ENCODE results near the gene GJB1. TPM values are rescaled to one million over a fixed set of nuclear protein-coding genes. Genes with fewer than 3 reads are reported as not detected.

Gene GJB1
- total and polyA plus RNA-seq, 2 experiments from 2014 or later, result 95.4 to 98.2 TPM

- Histone ChIP-seq H3K4me2 (peak overlapping the region; percentile 70), H4K20me1 (ENCODE audit: insufficient read depth, poor library complexity, severe bottlenecking) (no peaks in the 10 kb centered on the region), H2AFZ (no peak overlapping the region), H3K79me2 (no peaks in the 10 kb centered on the region), H3K36me3 (replicated peaks; ENCODE audit: insufficient read depth, low read depth) (no peaks in the 10 kb centered on the region), H3K4me1 (ENCODE audit: insufficient read depth) (peaks cover 17% of the 10 kb centered on the region), H3K27ac (peak overlapping the region; percentile 94), H3K9me2 (replicated peaks; ENCODE audit: insufficient read depth) (no peaks in the 10 kb centered on the region), H3K4me3 (no peak overlapping the region), H3K27me3 (no peaks in the 10 kb centered on the region), H3K9me3 (ENCODE audit: low read depth) (no peaks in the 10 kb centered on the region)
- WGBS (ENCODE audit: low lambda C conversion rate, missing lambda C conversion rate), result 41% methylated on average over 6 of the region's 6 CpGs
- TF ChIP-seq EZH2phosphoT487 (IDR thresholded peaks at IDR 0.05; ENCODE audit: low read depth, severe bottlenecking, unreplicated experiment) (no peak), CTCF (IDR thresholded peaks at IDR 0.05; ENCODE audit: poor library complexity) (no peak), EZH2 (IDR thresholded peaks at IDR 0.05; ENCODE audit: borderline replicate concordance) (no peak)
- DNase-seq (ENCODE audit: low spot score), result no peak
Observed at GRCh38 chrX:71183341-71183740, 39.7 kb upstream of the GJB1 start.

- no peaks in the 10 kb centered on the region for H4K20me1 ChIP-seq (ENCODE audit: insufficient read depth, poor library complexity, severe bottlenecking)
- no peak overlapping the region for H2AFZ ChIP-seq
- no peaks in the 10 kb centered on the region for H3K36me3 ChIP-seq (replicated peaks; ENCODE audit: insufficient read depth, low read depth)
- 47% methylated on average over 5 of the region's 5 CpGs for WGBS (ENCODE audit: low lambda C conversion rate, missing lambda C conversion rate)
- no peak for DNase-seq (ENCODE audit: low spot score)
- H3K9me2 ChIP-seq (replicated peaks; ENCODE audit: insufficient read depth), result no peaks in the 10 kb centered on the region
- TF ChIP-seq EZH2 (IDR thresholded peaks at IDR 0.05; ENCODE audit: borderline replicate concordance) (no peak), EZH2phosphoT487 (IDR thresholded peaks at IDR 0.05; ENCODE audit: low read depth, severe bottlenecking, unreplicated experiment) (no peak), CTCF (IDR thresholded peaks at IDR 0.05; ENCODE audit: poor library complexity) (no peak)
- no peak overlapping the region for H3K4me2 ChIP-seq
- H3K4me3 ChIP-seq, result no peak overlapping the region
- peak overlapping the region; percentile 94 for H3K27ac ChIP-seq
- no peaks in the 10 kb centered on the region for H3K9me3 ChIP-seq (ENCODE audit: low read depth)
- H3K4me1 ChIP-seq (ENCODE audit: insufficient read depth), result peaks cover 17% of the 10 kb centered on the region
- H3K79me2 ChIP-seq, result no peaks in the 10 kb centered on the region
- H3K27me3 ChIP-seq, result no peaks in the 10 kb centered on the region
Observed at GRCh38 chrX:71184092-71184491, 38.9 kb upstream of the GJB1 start.

GRCh38 chrX:71184803-71185495 is 38.1 kb upstream of the GJB1 start:
- Histone ChIP-seq H3K4me3 (no peak overlapping the region), H2AFZ (no peak overlapping the region), H4K20me1 (ENCODE audit: insufficient read depth, poor library complexity, severe bottlenecking) (no peaks in the 10 kb centered on the region), H3K36me3 (replicated peaks; ENCODE audit: insufficient read depth, low read depth) (no peaks in the 10 kb centered on the region), H3K9me2 (replicated peaks; ENCODE audit: insufficient read depth) (no peaks in the 10 kb centered on the region), H3K27me3 (no peaks in the 10 kb centered on the region), H3K4me1 (ENCODE audit: insufficient read depth) (peaks cover 17% of the 10 kb centered on the region), H3K9me3 (ENCODE audit: low read depth) (no peaks in the 10 kb centered on the region), H3K79me2 (no peaks in the 10 kb centered on the region), H3K27ac (no peak overlapping the region), H3K4me2 (no peak overlapping the region)
- no peak for DNase-seq (ENCODE audit: low spot score)
- 75% methylated on average over 4 of the region's 4 CpGs for WGBS (ENCODE audit: low lambda C conversion rate, missing lambda C conversion rate)
- no peak for TF ChIP-seq CTCF (IDR thresholded peaks at IDR 0.05; ENCODE audit: poor library complexity)
- no peak for TF ChIP-seq EZH2phosphoT487 (IDR thresholded peaks at IDR 0.05; ENCODE audit: low read depth, severe bottlenecking, unreplicated experiment)
- no peak for TF ChIP-seq EZH2 (IDR thresholded peaks at IDR 0.05; ENCODE audit: borderline replicate concordance)

Data from hepatocyte (in vitro differentiated cells).